Thyroid gland (tissue), 4 donors: ENCODE measurements around the gene ZNF365.

Experiments
- POLR2A ChIP-seq, 2 donors: fragments of 450-650 bp; IDR thresholded peaks; one replicate each; pipeline ENCODE4 v1.6.1; 2017; ENCODE audit warnings: antibody characterized with exemption in 2 of 2, mild to moderate bottlenecking in 2 of 2, moderate library complexity in 1 of 2
- TF ChIP-seq, protein P1 (sequence below), 6 experiments: fragments of 200-600 bp in 3 of 6; fragments of 450-650 bp in 3 of 6; sonication (generic) in 3 of 6; IDR thresholded peaks; one replicate each; pipeline ENCODE4 v1.5.1; 2016 to 2019; ENCODE audit warnings: antibody characterized with exemption in 6 of 6, mild to moderate bottlenecking in 2 of 6, inconsistent platforms in 1 of 6, moderate library complexity in 1 of 6

DNA sequence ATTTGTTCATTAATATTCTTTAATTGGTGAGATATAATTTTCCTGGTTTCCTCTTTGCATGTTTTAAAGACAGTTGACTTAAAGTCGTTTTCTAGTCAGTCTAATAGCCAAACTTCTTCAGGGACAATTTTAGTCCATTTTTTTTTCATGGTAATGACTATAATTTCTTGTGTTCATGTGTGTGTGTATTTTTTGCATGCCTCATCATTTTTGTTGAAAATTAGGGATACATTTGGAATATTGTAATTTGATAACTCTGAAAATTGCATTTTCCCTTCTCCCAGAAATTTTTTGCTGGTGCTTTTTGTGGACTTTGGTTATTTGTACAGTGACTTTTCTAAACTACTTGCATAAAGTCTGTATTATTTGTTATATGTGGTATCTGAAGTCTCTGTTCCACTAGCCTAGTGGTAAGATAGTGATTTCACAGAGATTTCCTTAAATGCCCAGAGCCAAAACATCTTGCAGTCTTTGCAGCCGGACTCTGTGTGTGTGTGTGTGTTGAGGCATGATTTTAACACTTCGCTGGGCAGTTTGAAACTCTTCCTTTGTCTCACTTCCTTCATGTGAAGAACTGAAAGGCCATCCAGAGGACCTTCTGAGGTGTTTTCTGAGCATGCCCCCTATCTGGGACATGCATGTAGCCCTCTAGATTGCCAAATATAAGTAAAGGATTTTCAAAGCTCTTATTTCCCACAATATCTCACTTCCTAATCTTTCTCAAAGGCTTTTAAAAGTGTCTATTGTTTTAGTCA is 40.9 kb upstream of the ZNF365 start:
- TF ChIP-seq, protein P1, sequence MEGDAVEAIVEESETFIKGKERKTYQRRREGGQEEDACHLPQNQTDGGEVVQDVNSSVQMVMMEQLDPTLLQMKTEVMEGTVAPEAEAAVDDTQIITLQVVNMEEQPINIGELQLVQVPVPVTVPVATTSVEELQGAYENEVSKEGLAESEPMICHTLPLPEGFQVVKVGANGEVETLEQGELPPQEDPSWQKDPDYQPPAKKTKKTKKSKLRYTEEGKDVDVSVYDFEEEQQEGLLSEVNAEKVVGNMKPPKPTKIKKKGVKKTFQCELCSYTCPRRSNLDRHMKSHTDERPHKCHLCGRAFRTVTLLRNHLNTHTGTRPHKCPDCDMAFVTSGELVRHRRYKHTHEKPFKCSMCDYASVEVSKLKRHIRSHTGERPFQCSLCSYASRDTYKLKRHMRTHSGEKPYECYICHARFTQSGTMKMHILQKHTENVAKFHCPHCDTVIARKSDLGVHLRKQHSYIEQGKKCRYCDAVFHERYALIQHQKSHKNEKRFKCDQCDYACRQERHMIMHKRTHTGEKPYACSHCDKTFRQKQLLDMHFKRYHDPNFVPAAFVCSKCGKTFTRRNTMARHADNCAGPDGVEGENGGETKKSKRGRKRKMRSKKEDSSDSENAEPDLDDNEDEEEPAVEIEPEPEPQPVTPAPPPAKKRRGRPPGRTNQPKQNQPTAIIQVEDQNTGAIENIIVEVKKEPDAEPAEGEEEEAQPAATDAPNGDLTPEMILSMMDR (IDR thresholded peaks at IDR 0.05), result no peak
- TF ChIP-seq POLR2A (IDR thresholded peaks at IDR 0.05), result no peak
